IPS-20b (cell line): ENCODE data around the gene IGSF11.

Experiments used
- H3K27ac ChIP-seq: one replicate; pipeline ENCODE4 v1.5.1; 2013; ENCODE audit warnings: low read length
- H3K27me3 ChIP-seq: 2 replicates; pipeline ENCODE4 v1.6.1; 2013; ENCODE audit warnings: mild to moderate bottlenecking, low read length, inconsistent platforms; ENCODE audit not compliant: insufficient read depth
- H3K36me3 ChIP-seq: 2 replicates; pipeline ENCODE4 v1.6.1; 2013; ENCODE audit warnings: low read depth, mild to moderate bottlenecking, inconsistent platforms, low read length, moderate library complexity; ENCODE audit not compliant: insufficient read depth
- H3K4me1 ChIP-seq: 2 replicates; pipeline ENCODE4 v1.6.1; 2013; ENCODE audit warnings: mild to moderate bottlenecking, control low read depth, inconsistent platforms, low read length, moderate library complexity; ENCODE audit not compliant: insufficient read depth
- H3K4me3 ChIP-seq: 2 replicates; pipeline ENCODE4 v1.5.1; 2013; ENCODE audit warnings: mild to moderate bottlenecking, low read length, inconsistent platforms
- H3K9ac ChIP-seq: 2 replicates; pipeline ENCODE4 v1.6.1; 2013; ENCODE audit warnings: low read depth, mild to moderate bottlenecking, inconsistent platforms, low read length, moderate library complexity
- H3K9me3 ChIP-seq: 2 replicates; pipeline ENCODE4 v1.6.1; 2013; ENCODE audit warnings: mild to moderate bottlenecking, low read depth, low read length, inconsistent platforms; ENCODE audit not compliant: insufficient read depth

The IGSF11 gene

GRCh38 chr3:118968640-118969039 lies 66.0 kb downstream of the IGSF11 start:
- no peaks in the 10 kb centered on the region for H3K9me3 ChIP-seq
- no peaks in the 10 kb centered on the region for H3K36me3 ChIP-seq
- H3K9ac ChIP-seq: no peak overlapping the region
- H3K27me3 ChIP-seq: no peaks in the 10 kb centered on the region
- H3K27ac ChIP-seq: no peak overlapping the region
- H3K4me3 ChIP-seq: no peak overlapping the region
- peaks cover 32% of the 10 kb centered on the region; the same call in 1 of the 2 replicates for H3K4me1 ChIP-seq

GRCh38 chr3:118968111-118968510 lies 66.5 kb downstream of the IGSF11 start:
- Histone ChIP-seq H3K9ac (no peak overlapping the region), H3K9me3 (no peaks in the 10 kb centered on the region), H3K27ac (no peak overlapping the region), H3K4me1 (peaks cover 32% of the 10 kb centered on the region; the same call in 1 of the 2 replicates), H3K4me3 (no peak overlapping the region), H3K36me3 (no peaks in the 10 kb centered on the region), H3K27me3 (no peaks in the 10 kb centered on the region)

- Histone ChIP-seq H3K9ac (no peak overlapping the region), H3K9me3 (no peaks in the 10 kb centered on the region), H3K4me1 (peaks cover 32% of the 10 kb centered on the region; the same call in 1 of the 2 replicates), H3K27me3 (no peaks in the 10 kb centered on the region), H3K27ac (no peak overlapping the region), H3K36me3 (no peaks in the 10 kb centered on the region), H3K4me3 (no peak overlapping the region)
Measured at GRCh38 chr3:118966700-118967099, 67.9 kb downstream of the IGSF11 start.

DNA sequence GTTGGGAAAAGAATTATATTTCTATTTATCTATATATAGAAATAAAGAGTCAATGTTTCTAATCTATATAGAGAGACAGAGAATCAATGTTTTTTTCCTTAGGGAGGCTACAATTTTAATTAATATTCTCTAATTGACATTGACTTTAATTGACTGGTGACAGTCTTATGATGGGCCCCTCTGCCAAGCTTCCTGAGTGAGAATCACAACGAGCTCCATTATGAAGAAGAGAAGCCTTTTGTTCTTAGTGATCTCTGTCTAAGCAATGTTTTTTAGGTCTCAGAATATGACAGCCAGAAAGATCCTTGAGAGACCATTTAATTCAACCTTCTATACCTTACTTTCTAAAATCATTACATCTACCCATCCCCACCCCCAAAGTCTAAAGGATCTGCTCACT lies 70.9 kb downstream of the IGSF11 start:
- Histone ChIP-seq H3K4me1 (peaks cover 26% of the 10 kb centered on the region; the same call in 1 of the 2 replicates), H3K36me3 (no peaks in the 10 kb centered on the region), H3K27ac (no peak overlapping the region), H3K27me3 (no peaks in the 10 kb centered on the region), H3K4me3 (no peak overlapping the region), H3K9me3 (no peaks in the 10 kb centered on the region), H3K9ac (no peak overlapping the region)

GRCh38 chr3:118960876-118961450 lies 73.7 kb downstream of the IGSF11 start:
- H3K9ac ChIP-seq: no peak overlapping the region
- no peak overlapping the region for H3K27ac ChIP-seq
- H3K9me3 ChIP-seq: no peaks in the 10 kb centered on the region; the same call in 1 of the 2 replicates
- peaks cover 4% of the 10 kb centered on the region; the same call in 1 of the 2 replicates for H3K4me1 ChIP-seq
- H3K27me3 ChIP-seq: no peaks in the 10 kb centered on the region
- H3K4me3 ChIP-seq: no peak overlapping the region
- H3K36me3 ChIP-seq: no peaks in the 10 kb centered on the region

DNA sequence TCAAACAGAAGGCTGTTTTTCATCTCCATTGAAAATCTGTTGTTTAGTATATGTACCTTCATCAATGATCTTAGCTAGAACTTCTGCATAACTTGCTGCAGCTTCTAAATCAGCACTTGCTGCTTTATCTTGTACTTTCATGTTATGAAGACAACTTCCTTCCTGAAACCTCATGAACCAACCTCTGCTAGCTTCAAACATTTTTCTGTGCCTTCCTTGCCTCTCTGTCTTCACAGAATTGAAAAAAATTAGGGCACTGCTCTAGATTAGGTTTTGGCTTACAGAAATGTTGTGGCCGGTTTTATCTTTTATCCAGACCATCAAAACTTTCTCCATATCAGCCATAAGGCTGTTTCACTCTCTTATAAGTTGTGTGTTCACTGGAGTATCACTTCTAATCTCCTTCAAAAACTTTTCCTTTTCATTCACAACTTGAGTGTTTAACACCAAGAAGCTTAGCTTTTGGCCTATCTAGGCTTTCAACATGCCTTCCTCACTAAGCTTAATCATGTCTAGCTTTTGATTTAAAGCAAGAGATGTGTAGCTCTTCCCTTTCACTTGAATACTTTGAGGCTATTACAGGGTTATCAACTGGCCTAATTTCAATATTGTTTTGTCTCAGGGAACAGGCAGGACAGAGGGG lies 78.6 kb downstream of the IGSF11 start:
- H3K9me3 ChIP-seq: peaks cover 12% of the 10 kb centered on the region

GRCh38 chr3:118951089-118951488 lies 83.6 kb downstream of the IGSF11 start:
- Histone ChIP-seq H3K27ac (no peak overlapping the region), H3K27me3 (no peaks in the 10 kb centered on the region), H3K4me1 (no peaks in the 10 kb centered on the region), H3K9ac (no peak overlapping the region), H3K36me3 (no peaks in the 10 kb centered on the region), H3K4me3 (no peak overlapping the region), H3K9me3 (peaks cover 12% of the 10 kb centered on the region)

More for the DNA sequence above, 78.6 kb downstream of the IGSF11 start:
- Histone ChIP-seq H3K4me1 (no peaks in the 10 kb centered on the region), H3K9ac (no peak overlapping the region), H3K36me3 (no peaks in the 10 kb centered on the region), H3K27ac (no peak overlapping the region), H3K4me3 (no peak overlapping the region), H3K27me3 (no peaks in the 10 kb centered on the region)

DNA sequence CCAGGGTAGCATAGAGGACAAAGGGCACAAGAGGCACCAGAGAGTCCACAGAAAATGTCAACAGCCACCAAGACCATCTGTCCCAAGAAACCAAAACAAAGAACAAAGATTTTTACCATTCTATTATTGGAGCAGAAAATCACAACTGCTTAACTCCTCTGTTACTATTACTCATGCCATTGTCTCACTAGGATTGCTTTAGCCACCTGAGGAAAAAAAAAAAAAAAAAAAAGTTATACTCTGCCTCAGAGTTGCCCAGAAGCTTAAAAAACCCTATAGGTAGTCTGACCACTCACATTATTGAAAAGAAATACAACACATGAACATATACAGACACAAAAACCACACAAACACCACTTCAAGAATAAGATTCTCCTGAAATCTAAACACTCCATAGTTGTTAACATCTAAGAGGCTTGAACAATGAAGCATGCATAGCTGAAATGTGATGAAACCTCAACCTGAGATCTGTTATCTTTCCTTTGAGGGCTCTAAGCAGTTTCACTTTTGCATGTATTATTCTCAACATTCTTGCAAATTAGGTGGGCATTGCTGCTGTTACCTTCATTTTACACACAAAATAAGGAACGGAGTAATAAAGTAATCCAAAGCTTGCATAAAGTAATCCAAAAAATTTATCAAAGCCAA lies 85.4 kb downstream of the IGSF11 start:
- no peaks in the 10 kb centered on the region for H3K27me3 ChIP-seq
- no peaks in the 10 kb centered on the region for H3K36me3 ChIP-seq
- no peak overlapping the region for H3K27ac ChIP-seq
- no peaks in the 10 kb centered on the region for H3K4me1 ChIP-seq
- H3K9ac ChIP-seq: no peak overlapping the region
- H3K4me3 ChIP-seq: no peak overlapping the region
- H3K9me3 ChIP-seq: no peaks in the 10 kb centered on the region

DNA sequence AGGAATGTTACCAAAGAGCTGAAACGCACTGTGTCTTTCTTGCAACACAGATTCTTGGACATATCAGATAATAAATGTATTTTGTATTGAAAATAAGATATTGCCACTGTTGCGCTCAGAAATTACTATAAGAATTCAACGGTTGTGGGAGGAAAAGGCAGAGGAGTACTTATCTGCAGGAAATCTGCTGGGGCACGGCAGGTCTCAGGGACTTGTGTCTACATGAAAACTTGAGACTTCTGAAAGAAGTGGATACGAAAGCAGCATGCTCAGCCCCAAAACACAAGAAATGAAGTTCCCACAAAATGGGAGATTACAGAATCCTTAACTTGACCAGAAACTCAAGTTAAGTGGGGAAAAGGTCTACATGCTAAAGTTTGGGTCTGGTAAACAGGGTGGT lies 86.5 kb downstream of the IGSF11 start:
- no peaks in the 10 kb centered on the region for H3K27me3 ChIP-seq
- no peak overlapping the region for H3K27ac ChIP-seq
- H3K4me1 ChIP-seq: no peaks in the 10 kb centered on the region
- H3K4me3 ChIP-seq: no peak overlapping the region
- H3K9ac ChIP-seq: no peak overlapping the region
- H3K36me3 ChIP-seq: no peaks in the 10 kb centered on the region
- H3K9me3 ChIP-seq: no peaks in the 10 kb centered on the region

DNA sequence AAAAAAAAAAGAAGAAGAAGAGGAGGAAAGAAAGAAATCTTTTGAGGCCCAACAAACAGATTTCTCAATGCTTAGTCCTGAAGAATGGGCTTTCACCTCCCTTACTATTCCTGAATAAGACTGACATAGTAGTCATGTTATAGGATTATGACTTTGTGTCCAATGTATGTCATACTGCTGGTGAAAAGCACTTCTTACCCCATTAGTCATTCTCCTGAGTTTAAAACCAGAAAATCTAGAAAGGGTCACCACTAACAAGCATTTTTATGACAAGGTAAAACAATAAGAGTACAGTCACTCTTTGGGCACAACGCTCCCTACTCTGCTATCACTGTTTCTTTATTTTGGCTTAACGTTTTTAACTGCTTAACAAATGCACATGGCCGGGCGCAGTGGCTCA lies 88.2 kb downstream of the IGSF11 start:
- Histone ChIP-seq H3K27me3 (no peaks in the 10 kb centered on the region), H3K9me3 (no peaks in the 10 kb centered on the region), H3K4me3 (no peak overlapping the region), H3K27ac (no peak overlapping the region), H3K4me1 (no peaks in the 10 kb centered on the region), H3K36me3 (no peaks in the 10 kb centered on the region), H3K9ac (no peak overlapping the region)

DNA sequence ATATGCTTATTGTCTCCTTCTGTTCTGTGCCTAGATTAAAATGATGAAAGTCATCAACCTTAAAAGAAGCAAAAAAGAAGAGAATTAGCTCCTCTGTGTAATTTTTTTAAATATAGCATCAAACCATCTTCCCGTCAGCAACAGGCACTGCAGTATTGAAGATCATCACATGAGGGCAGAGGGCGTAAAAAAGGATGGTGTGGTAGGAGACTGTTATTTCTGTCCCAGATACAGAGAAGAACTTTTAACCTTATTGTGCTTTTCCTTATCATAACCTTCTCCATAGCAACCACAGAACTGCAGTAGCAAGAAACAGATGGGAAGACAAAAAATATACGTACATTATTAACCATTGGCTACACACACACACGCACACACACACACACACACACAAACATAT lies 88.8 kb downstream of the IGSF11 start:
- Histone ChIP-seq H3K27ac (no peak overlapping the region), H3K9me3 (no peaks in the 10 kb centered on the region), H3K9ac (no peak overlapping the region), H3K4me3 (no peak overlapping the region), H3K4me1 (no peaks in the 10 kb centered on the region), H3K36me3 (no peaks in the 10 kb centered on the region), H3K27me3 (no peaks in the 10 kb centered on the region)

DNA sequence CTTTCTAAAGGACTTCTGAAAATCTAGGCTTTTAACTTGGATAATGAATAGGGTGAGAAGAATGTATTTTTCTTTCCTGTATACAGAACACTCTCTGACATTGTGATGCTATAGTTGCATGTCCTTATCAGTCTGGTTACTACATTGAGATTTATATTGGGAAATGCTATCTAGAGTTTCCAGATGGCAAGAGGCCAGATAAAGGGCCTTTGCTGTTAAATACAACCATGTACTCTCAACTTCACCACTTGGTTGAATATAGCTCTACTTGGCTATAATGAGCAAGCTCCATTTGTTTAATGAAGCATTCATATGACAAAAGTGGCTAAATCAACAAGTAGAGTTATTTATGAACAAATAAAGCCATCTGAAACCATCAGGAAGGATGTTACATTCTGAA lies 91.0 kb downstream of the IGSF11 start:
- H3K27ac ChIP-seq: no peak overlapping the region

More for the DNA sequence above, 91.0 kb downstream of the IGSF11 start:
- H3K36me3 ChIP-seq: no peaks in the 10 kb centered on the region
- no peak overlapping the region for H3K9ac ChIP-seq
- H3K4me1 ChIP-seq: no peaks in the 10 kb centered on the region
- no peaks in the 10 kb centered on the region for H3K27me3 ChIP-seq
- no peak overlapping the region for H3K4me3 ChIP-seq
- H3K9me3 ChIP-seq: no peaks in the 10 kb centered on the region
